ENCODE data around the gene LRRN2.

- TF ChIP-seq CTCF (IDR thresholded peaks at IDR 0.05): no peak
- TF ChIP-seq POLR2A (IDR thresholded peaks at IDR 0.05): no peak
These were observed 13.5 kb downstream of the LRRN2 start for GRCh38 chr1:204672069-204672468.

All from lower leg skin (tissue), 3 donors.